HL-60 (cell line): Measurements from ENCODE around the gene TP53TG5.

Source experiments
- CTCF ChIP-seq: IDR thresholded peaks from one replicate; pipeline ENCODE4 v1.5.1; 2011; ENCODE audit warnings: low read length, control low read depth, inconsistent platforms; ENCODE audit not compliant: insufficient read depth
- GABPA ChIP-seq: IDR thresholded peaks from 2 replicates; pipeline ENCODE4 v1.6.1; 2012; ENCODE audit warnings: low read depth
- POLR2AphosphoS5 ChIP-seq: IDR thresholded peaks from 2 replicates; pipeline ENCODE4 v1.6.1; 2012; ENCODE audit warnings: low read depth
- SPI1 ChIP-seq: IDR thresholded peaks from 2 replicates; pipeline ENCODE4 v1.6.1; 2012; ENCODE audit warnings: low read depth, mild to moderate bottlenecking, borderline replicate concordance
- TF ChIP-seq, protein P1 (sequence below): IDR thresholded peaks from 2 replicates; pipeline ENCODE4 v1.6.1; 2012; ENCODE audit warnings: low read depth; ENCODE audit not compliant: insufficient replicate concordance

DNA sequence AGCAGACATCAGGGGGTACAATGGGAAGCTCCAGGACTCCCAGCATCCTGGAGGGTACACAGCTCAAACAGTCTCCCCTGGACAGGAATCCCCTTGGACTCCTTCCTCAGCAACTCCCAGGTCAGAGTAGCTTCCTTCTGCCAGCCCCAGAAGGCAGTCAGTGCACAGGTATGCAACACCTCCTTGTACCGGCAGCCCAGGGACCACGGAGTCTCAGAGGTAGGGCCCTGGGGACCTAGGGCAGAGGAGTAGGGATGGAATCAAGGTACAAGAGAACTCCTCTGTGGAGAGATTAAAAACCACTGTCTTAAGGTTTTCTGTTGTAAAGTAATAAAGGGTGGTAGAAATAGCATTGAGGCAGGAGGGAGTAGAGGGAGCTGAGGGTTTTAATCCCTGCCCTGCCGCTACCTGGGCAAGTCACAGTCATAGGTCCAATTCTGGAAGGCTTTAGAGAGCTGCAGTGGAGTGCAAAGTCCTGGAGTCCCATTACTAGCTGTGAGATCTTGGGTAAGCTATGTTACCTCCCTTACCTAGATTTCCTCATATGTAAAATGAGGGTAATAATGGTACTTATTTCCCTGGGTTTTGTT is 7.5 kb downstream of the TP53TG5 start:
- TF ChIP-seq CTCF (no peak), GABPA (no peak), POLR2AphosphoS5 (no peak), SPI1 (no peak)
- TF ChIP-seq, protein P1, sequence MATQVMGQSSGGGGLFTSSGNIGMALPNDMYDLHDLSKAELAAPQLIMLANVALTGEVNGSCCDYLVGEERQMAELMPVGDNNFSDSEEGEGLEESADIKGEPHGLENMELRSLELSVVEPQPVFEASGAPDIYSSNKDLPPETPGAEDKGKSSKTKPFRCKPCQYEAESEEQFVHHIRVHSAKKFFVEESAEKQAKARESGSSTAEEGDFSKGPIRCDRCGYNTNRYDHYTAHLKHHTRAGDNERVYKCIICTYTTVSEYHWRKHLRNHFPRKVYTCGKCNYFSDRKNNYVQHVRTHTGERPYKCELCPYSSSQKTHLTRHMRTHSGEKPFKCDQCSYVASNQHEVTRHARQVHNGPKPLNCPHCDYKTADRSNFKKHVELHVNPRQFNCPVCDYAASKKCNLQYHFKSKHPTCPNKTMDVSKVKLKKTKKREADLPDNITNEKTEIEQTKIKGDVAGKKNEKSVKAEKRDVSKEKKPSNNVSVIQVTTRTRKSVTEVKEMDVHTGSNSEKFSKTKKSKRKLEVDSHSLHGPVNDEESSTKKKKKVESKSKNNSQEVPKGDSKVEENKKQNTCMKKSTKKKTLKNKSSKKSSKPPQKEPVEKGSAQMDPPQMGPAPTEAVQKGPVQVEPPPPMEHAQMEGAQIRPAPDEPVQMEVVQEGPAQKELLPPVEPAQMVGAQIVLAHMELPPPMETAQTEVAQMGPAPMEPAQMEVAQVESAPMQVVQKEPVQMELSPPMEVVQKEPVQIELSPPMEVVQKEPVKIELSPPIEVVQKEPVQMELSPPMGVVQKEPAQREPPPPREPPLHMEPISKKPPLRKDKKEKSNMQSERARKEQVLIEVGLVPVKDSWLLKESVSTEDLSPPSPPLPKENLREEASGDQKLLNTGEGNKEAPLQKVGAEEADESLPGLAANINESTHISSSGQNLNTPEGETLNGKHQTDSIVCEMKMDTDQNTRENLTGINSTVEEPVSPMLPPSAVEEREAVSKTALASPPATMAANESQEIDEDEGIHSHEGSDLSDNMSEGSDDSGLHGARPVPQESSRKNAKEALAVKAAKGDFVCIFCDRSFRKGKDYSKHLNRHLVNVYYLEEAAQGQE = no peak
